ENCODE data around the gene BMP10.

BMP10 gene

DNA sequence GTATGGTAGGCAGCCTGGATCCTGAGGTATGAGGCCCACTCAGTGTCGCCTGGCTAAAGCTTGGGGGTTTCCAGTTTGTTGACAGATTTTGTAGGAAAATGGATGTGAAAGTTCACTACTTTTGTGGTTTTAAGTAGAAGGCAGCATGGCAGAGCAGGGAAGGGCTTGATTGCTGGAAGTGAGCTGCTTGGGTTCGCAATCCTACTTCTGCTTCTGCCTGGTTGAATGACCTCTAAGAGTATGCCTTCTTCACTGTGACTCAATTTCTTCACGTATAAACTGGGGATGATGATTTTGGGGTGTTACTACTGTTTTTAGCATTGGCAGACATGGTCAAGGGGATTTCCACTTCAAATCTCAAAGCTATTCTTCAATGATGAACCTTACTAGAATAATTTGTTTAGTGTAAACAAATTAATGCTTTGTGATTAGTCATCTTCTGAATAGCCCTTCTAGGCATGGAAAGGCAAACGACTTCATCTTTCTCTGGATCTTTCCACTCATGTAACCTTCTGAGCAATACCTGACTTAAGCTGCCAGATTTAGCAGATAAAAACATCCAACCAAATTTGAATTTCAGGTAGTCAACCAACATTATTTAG lies 13.2 kb downstream of the BMP10 start:
- no peaks in the 10 kb centered on the region for H3F3A ChIP-seq (ENCODE audit: low read depth)
- no peaks in the 10 kb centered on the region for H3K9me3 ChIP-seq (ENCODE audit: insufficient read depth, low read depth, low read length)
- H3K4me3 ChIP-seq (ENCODE audit: low read length, poor library complexity, severe bottlenecking), result no peak overlapping the region
- no peak overlapping the region for H3K4me2 ChIP-seq (ENCODE audit: low read depth, low read length, poor library complexity, severe bottlenecking)
- peak overlapping the region; percentile 9; the same call in 1 of the 2 replicates for H2AFZ ChIP-seq (ENCODE audit: low read length)
- no peaks in the 10 kb centered on the region for H3K27me3 ChIP-seq (ENCODE audit: insufficient read depth, low read length, poor library complexity, severe bottlenecking)
- TF ChIP-seq EZH2phosphoT487 (IDR thresholded peaks at IDR 0.05; ENCODE audit: borderline replicate concordance), result no peak
- TF ChIP-seq CTCF (conservative IDR thresholded peaks at IDR 0.05; ENCODE audit: low read length), result no peak
- no peaks in the 10 kb centered on the region for H3K9me2 ChIP-seq (replicated peaks; ENCODE audit: low read depth, low read length)
- no peaks in the 10 kb centered on the region for H3K79me2 ChIP-seq (ENCODE audit: insufficient read depth, low read length)
- peaks cover 30% of the 10 kb centered on the region for H3K4me1 ChIP-seq (ENCODE audit: insufficient read depth, low read length, poor library complexity, severe bottlenecking)
- no peak overlapping the region for H3K9ac ChIP-seq (ENCODE audit: low read depth, low read length, poor library complexity, severe bottlenecking)
- no peaks in the 10 kb centered on the region for H4K20me1 ChIP-seq (ENCODE audit: insufficient read depth, low read length, poor library complexity, severe bottlenecking)
- no peaks in the 10 kb centered on the region for H3K36me3 ChIP-seq (ENCODE audit: insufficient read depth, low read length)

DNA sequence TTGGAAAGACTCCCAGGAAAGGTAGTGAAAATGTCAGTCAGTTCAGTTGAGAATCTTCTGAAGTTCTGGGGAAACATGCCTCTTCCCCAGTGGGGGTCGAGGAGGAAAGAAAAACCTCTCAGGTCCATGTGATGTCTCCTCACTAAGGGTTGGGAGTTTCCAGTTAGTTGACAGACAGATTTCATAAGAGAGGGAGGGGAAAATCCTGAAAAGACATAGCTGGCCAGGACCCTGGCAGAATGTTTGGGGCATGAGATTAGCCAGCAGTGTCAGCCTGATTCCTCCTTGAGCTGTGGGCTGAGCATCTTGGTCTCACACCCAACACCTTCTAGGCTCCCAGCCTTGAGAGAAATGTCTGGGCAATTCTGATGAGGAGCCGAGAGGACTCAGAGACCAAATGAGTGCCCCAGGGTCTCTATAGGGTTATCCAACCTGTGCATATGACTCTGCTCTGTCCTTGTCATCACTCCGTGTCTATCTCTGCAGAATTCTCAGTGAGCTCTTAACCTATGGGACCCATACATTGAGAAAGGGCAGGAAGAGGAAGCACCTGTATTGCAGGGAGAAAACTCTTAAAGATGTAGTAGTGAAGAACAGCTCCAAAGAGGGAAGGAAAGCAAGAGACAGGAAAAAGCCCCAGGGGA lies 13.9 kb downstream of the BMP10 start:
- H3K36me3 ChIP-seq (ENCODE audit: insufficient read depth, low read length), result no peaks in the 10 kb centered on the region
- H2AFZ ChIP-seq (ENCODE audit: low read length), result peak overlapping the region; percentile 9; the same call in 1 of the 2 replicates
- no peaks in the 10 kb centered on the region for H3K9me2 ChIP-seq (replicated peaks; ENCODE audit: low read depth, low read length)
- no peak overlapping the region for H3K4me2 ChIP-seq (ENCODE audit: low read depth, low read length, poor library complexity, severe bottlenecking)
- TF ChIP-seq CTCF (conservative IDR thresholded peaks at IDR 0.05; ENCODE audit: low read length) (no peak), EZH2phosphoT487 (IDR thresholded peaks at IDR 0.05; ENCODE audit: borderline replicate concordance) (no peak)
- H3K9ac ChIP-seq (ENCODE audit: low read depth, low read length, poor library complexity, severe bottlenecking), result no peak overlapping the region
- no peaks in the 10 kb centered on the region for H3K79me2 ChIP-seq (ENCODE audit: insufficient read depth, low read length)
- H3K4me3 ChIP-seq (ENCODE audit: low read length, poor library complexity, severe bottlenecking), result no peak overlapping the region
- H3K4me1 ChIP-seq (ENCODE audit: insufficient read depth, low read length, poor library complexity, severe bottlenecking), result peaks cover 30% of the 10 kb centered on the region
- H3K27me3 ChIP-seq (ENCODE audit: insufficient read depth, low read length, poor library complexity, severe bottlenecking), result no peaks in the 10 kb centered on the region
- no peaks in the 10 kb centered on the region for H4K20me1 ChIP-seq (ENCODE audit: insufficient read depth, low read length, poor library complexity, severe bottlenecking)
- H3K9me3 ChIP-seq (ENCODE audit: insufficient read depth, low read depth, low read length), result no peaks in the 10 kb centered on the region
- no peaks in the 10 kb centered on the region for H3F3A ChIP-seq (ENCODE audit: low read depth)

DNA sequence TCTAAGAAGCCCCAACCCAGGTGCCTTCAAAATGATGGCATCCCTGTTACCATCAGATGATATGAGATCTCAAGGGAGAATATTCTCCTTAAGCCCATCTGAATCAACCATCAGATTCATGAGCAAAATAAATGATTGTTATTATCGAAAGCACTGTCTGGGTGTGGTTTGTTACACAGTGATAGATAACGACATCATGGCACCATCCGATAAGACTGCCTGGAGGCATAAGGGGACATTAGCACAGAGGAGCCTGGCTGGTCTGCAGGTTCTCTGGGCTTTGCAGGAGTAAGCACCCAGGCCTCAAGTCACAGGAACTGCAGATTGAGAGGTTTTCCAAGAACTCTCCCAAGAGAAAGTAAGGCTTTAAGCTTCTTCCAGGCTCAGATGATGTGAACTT lies 15.6 kb downstream of the BMP10 start:
- no peak overlapping the region for H2AFZ ChIP-seq (ENCODE audit: low read length)
- H3K9me2 ChIP-seq (replicated peaks; ENCODE audit: low read depth, low read length), result no peaks in the 10 kb centered on the region
- H3K79me2 ChIP-seq (ENCODE audit: insufficient read depth, low read length), result no peaks in the 10 kb centered on the region
- TF ChIP-seq CTCF (conservative IDR thresholded peaks at IDR 0.05; ENCODE audit: low read length) (no peak), EZH2phosphoT487 (IDR thresholded peaks at IDR 0.05; ENCODE audit: borderline replicate concordance) (no peak)
- no peaks in the 10 kb centered on the region for H3K36me3 ChIP-seq (ENCODE audit: insufficient read depth, low read length)
- H3K4me3 ChIP-seq (ENCODE audit: low read length, poor library complexity, severe bottlenecking), result no peak overlapping the region
- no peaks in the 10 kb centered on the region for H3F3A ChIP-seq (ENCODE audit: low read depth)
- no peaks in the 10 kb centered on the region for H3K9me3 ChIP-seq (ENCODE audit: insufficient read depth, low read depth, low read length)
- no peak overlapping the region for H3K4me2 ChIP-seq (ENCODE audit: low read depth, low read length, poor library complexity, severe bottlenecking)
- no peaks in the 10 kb centered on the region for H4K20me1 ChIP-seq (ENCODE audit: insufficient read depth, low read length, poor library complexity, severe bottlenecking)
- no peak overlapping the region for H3K9ac ChIP-seq (ENCODE audit: low read depth, low read length, poor library complexity, severe bottlenecking)
- H3K27me3 ChIP-seq (ENCODE audit: insufficient read depth, low read length, poor library complexity, severe bottlenecking), result no peaks in the 10 kb centered on the region
- H3K4me1 ChIP-seq (ENCODE audit: insufficient read depth, low read length, poor library complexity, severe bottlenecking), result peaks cover 20% of the 10 kb centered on the region
